ENCODE results near the gene IL1F10. TPM values are rescaled to one million over a fixed set of nuclear protein-coding genes. Genes with fewer than 3 reads are reported as not detected.

Gene IL1F10
- total RNA-seq, 1 donor from 2014 or later: not detected

DNA sequence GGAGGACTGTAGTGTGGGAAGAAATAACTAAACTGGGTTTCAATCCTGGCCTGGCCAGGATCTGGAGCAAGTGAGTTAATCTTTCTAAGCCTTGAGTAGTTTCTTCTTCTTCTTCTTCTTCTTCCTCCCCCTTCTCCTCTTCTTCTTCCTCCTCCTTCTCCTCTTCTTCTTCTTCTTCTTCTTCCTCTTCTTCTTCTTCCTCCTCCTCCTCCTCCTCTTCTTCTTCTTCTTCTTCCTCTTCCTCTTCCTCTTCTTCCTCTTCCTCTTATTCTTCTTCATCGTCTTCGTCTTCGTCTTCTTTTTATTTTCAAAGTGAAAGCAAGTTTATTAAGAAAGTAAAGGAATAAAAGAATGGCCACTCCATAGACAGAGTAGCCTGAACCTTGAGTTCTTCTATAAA, 53.1 kb downstream of the IL1F10 start:
- Mint-ChIP-seq H3K4me3 (ENCODE audit: unreplicated experiment) (no peak overlapping the region), H3K27ac (ENCODE audit: unreplicated experiment) (no peak overlapping the region), H3K36me3 (ENCODE audit: low read depth, unreplicated experiment) (no peaks in the 10 kb centered on the region), H3K9me3 (ENCODE audit: unreplicated experiment) (no peaks in the 10 kb centered on the region), H3K4me1 (ENCODE audit: low read depth, unreplicated experiment) (peaks cover 13% of the 10 kb centered on the region), H3K27me3 (ENCODE audit: low read depth, unreplicated experiment) (peaks cover 26% of the 10 kb centered on the region)
- Histone ChIP-seq H2AFZ (ENCODE audit: low read depth, low read length) (no peak overlapping the region), H3K9me3 (ENCODE audit: insufficient read depth, low read depth, low read length) (no peaks in the 10 kb centered on the region), H3K27me3 (ENCODE audit: insufficient read depth, low read length) (peaks cover 10% of the 10 kb centered on the region), H3K79me2 (ENCODE audit: insufficient read depth, low read length) (no peaks in the 10 kb centered on the region), H3K36me3 (ENCODE audit: insufficient read depth, low read length) (no peaks in the 10 kb centered on the region), H3K4me1 (ENCODE audit: insufficient read depth, low read length) (peaks cover 19% of the 10 kb centered on the region), H3K27ac (ENCODE audit: low read depth, low read length) (no peak overlapping the region), H3K4me3 (ENCODE audit: insufficient read depth, low read depth, low read length) (no peak overlapping the region), H4K20me1 (ENCODE audit: insufficient read depth, low read length) (no peaks in the 10 kb centered on the region), H3K4me2 (ENCODE audit: low read length) (no peak overlapping the region), H3K9ac (ENCODE audit: low read length) (no peak overlapping the region)
- DNase-seq (ENCODE audit: low read depth): no peak
- TF ChIP-seq, protein P1, sequence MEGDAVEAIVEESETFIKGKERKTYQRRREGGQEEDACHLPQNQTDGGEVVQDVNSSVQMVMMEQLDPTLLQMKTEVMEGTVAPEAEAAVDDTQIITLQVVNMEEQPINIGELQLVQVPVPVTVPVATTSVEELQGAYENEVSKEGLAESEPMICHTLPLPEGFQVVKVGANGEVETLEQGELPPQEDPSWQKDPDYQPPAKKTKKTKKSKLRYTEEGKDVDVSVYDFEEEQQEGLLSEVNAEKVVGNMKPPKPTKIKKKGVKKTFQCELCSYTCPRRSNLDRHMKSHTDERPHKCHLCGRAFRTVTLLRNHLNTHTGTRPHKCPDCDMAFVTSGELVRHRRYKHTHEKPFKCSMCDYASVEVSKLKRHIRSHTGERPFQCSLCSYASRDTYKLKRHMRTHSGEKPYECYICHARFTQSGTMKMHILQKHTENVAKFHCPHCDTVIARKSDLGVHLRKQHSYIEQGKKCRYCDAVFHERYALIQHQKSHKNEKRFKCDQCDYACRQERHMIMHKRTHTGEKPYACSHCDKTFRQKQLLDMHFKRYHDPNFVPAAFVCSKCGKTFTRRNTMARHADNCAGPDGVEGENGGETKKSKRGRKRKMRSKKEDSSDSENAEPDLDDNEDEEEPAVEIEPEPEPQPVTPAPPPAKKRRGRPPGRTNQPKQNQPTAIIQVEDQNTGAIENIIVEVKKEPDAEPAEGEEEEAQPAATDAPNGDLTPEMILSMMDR (IDR thresholded peaks at IDR 0.05; ENCODE audit: insufficient read depth, low read depth, low read length): no peak
- no peak for TF ChIP-seq EZH2 (IDR thresholded peaks at IDR 0.05; ENCODE audit: insufficient read depth, low read length)
- no peak for FAIRE-seq

DNA sequence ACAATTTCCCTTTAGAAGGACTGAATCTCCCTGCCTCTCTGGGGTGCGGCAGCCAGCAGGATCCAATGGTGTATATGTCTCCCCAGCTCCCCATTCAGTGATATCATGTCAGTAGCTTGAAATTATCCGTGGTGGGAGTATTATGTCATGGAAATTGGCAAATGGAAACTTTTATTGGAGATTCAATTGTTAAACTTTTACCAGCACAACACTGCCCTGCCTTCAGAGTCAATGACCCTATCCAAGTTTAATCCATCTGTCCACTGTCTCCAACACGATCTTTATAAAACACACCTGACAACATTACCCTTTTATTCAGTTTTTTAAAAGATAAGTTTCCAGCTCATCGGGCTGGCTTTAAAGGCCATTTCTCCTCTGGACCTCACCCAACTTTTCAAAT, 54.6 kb downstream of the IL1F10 start:
- Mint-ChIP-seq H3K27ac (ENCODE audit: unreplicated experiment) (no peak overlapping the region), H3K9me3 (ENCODE audit: unreplicated experiment) (no peaks in the 10 kb centered on the region), H3K4me1 (ENCODE audit: low read depth, unreplicated experiment) (peaks cover 13% of the 10 kb centered on the region), H3K36me3 (ENCODE audit: low read depth, unreplicated experiment) (no peaks in the 10 kb centered on the region), H3K27me3 (ENCODE audit: low read depth, unreplicated experiment) (peaks cover 26% of the 10 kb centered on the region), H3K4me3 (ENCODE audit: unreplicated experiment) (no peak overlapping the region)
- Histone ChIP-seq H2AFZ (ENCODE audit: low read depth, low read length) (no peak overlapping the region), H3K27ac (ENCODE audit: low read depth, low read length) (no peak overlapping the region), H3K9me3 (ENCODE audit: insufficient read depth, low read depth, low read length) (no peaks in the 10 kb centered on the region), H3K36me3 (ENCODE audit: insufficient read depth, low read length) (no peaks in the 10 kb centered on the region), H3K79me2 (ENCODE audit: insufficient read depth, low read length) (no peaks in the 10 kb centered on the region), H3K9ac (ENCODE audit: low read length) (no peak overlapping the region), H3K4me3 (ENCODE audit: insufficient read depth, low read depth, low read length) (no peak overlapping the region), H4K20me1 (ENCODE audit: insufficient read depth, low read length) (no peaks in the 10 kb centered on the region), H3K27me3 (ENCODE audit: insufficient read depth, low read length) (peaks cover 10% of the 10 kb centered on the region), H3K4me1 (ENCODE audit: insufficient read depth, low read length) (peaks cover 19% of the 10 kb centered on the region), H3K4me2 (ENCODE audit: low read length) (no peak overlapping the region)
- no peak for FAIRE-seq
- DNase-seq (ENCODE audit: low read depth): no peak
- TF ChIP-seq EZH2 (IDR thresholded peaks at IDR 0.05; ENCODE audit: insufficient read depth, low read length): no peak
- TF ChIP-seq, protein P1 (IDR thresholded peaks at IDR 0.05; ENCODE audit: insufficient read depth, low read depth, low read length): no peak

DNA sequence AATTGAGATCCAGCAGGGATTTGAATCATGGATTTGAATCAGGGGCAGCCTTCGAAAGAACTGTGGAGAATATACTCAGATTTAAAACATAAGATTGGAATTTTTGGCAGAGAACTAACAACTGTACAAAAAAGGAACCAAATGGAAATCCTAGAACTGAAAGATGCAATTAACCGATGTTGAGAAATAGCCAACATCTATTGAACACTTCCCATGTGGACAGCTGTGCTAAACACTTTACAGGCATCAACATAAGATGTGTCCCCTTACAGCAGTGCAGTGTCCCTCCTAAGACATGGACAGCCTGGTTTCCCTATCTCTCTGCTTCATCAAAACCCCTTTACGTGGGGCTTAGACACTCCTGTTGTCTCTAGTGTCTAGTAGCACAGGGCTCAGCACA, 56.0 kb downstream of the IL1F10 start:
- TF ChIP-seq, protein P1 (IDR thresholded peaks at IDR 0.05; ENCODE audit: insufficient read depth, low read depth, low read length): no peak
- no peak for TF ChIP-seq EZH2 (IDR thresholded peaks at IDR 0.05; ENCODE audit: insufficient read depth, low read length)
- Histone ChIP-seq H3K27me3 (ENCODE audit: insufficient read depth, low read length) (peaks cover 10% of the 10 kb centered on the region), H3K4me3 (ENCODE audit: insufficient read depth, low read depth, low read length) (no peak overlapping the region), H3K9me3 (ENCODE audit: insufficient read depth, low read depth, low read length) (no peaks in the 10 kb centered on the region), H4K20me1 (ENCODE audit: insufficient read depth, low read length) (no peaks in the 10 kb centered on the region), H3K36me3 (ENCODE audit: insufficient read depth, low read length) (no peaks in the 10 kb centered on the region), H3K9ac (ENCODE audit: low read length) (no peak overlapping the region), H3K27ac (ENCODE audit: low read depth, low read length) (no peak overlapping the region), H2AFZ (ENCODE audit: low read depth, low read length) (no peak overlapping the region), H3K4me2 (ENCODE audit: low read length) (no peak overlapping the region), H3K4me1 (ENCODE audit: insufficient read depth, low read length) (peaks cover 14% of the 10 kb centered on the region), H3K79me2 (ENCODE audit: insufficient read depth, low read length) (no peaks in the 10 kb centered on the region)
- Mint-ChIP-seq H3K27me3 (ENCODE audit: low read depth, unreplicated experiment) (peaks cover 26% of the 10 kb centered on the region), H3K27ac (ENCODE audit: unreplicated experiment) (no peak overlapping the region), H3K36me3 (ENCODE audit: low read depth, unreplicated experiment) (no peaks in the 10 kb centered on the region), H3K4me1 (ENCODE audit: low read depth, unreplicated experiment) (peaks cover 13% of the 10 kb centered on the region), H3K9me3 (ENCODE audit: unreplicated experiment) (no peaks in the 10 kb centered on the region), H3K4me3 (ENCODE audit: unreplicated experiment) (no peak overlapping the region)
- FAIRE-seq (no peak), DNase-seq (ENCODE audit: low read depth) (no peak)
